Measurements from ENCODE around the gene GNB1L.

The GNB1L gene

GRCh38 chr22:19733755-19734154 is 120.9 kb downstream of the GNB1L start:
- no peak for DNase-seq (ENCODE audit: low spot score)

All from D341Med (cell line).